Measurements from ENCODE around the gene ANKRD10.
"Not testable (repeated sequence)": the region's sequence is repeated elsewhere in the genome, so short reads cannot be mapped to it uniquely, and the experiment has no call there.

Gene ANKRD10
- total RNA-seq = 87.1 to 135 (median 122) reads per million in 3 experiments

- peak; percentile 89 for DNase-seq
These were observed at the start of gene ANKRD10 for GRCh38 chr13:110915057-110915873. TSS of gene ANKRD10 (minus strand) at chr13:110915069. CDS start at chr13:110914934, 135 bp downstream.

DNA sequence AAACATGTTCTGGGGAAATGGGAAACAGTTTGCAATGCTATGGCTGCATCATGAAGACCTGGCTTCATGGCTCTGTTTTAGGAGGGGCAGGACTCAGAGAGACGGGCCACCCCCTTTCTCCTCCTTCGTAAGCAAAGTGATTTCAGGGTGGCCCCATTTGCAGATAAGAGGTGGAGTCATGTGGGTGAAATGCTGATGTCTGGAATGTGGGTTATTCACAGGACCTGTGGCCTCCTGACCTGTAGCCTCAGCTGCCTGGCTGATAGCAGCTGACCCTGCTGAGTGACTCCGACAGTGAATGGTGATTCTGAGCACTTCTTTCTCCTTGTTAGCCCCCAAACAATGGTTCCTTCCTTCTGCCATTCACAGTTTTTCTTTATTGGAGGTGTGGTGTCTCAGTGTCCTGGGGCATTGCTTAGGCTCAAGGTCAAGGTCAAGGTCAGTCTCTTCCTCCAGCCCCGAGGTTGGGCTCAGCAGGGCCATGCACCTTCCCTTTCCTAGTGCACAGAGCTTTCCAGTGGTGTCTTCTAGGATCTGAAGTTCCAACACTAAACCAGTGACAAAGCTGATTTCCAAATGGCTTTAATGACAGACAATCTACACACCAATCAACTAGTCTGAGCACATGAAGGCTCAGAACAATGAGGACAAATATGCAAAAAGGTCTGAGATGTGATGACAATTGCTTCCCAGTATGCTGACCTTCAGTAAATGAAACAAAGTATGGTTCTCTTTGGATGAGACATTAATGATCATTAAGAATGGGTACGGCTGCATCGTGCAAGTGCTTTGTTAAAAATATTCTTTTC is 49.6 kb upstream of the ANKRD10 start:
- no peak for DNase-seq

GRCh38 chr13:110963554-110963970 is 48.7 kb upstream of the ANKRD10 start:
- DNase-seq = no peak

DNA sequence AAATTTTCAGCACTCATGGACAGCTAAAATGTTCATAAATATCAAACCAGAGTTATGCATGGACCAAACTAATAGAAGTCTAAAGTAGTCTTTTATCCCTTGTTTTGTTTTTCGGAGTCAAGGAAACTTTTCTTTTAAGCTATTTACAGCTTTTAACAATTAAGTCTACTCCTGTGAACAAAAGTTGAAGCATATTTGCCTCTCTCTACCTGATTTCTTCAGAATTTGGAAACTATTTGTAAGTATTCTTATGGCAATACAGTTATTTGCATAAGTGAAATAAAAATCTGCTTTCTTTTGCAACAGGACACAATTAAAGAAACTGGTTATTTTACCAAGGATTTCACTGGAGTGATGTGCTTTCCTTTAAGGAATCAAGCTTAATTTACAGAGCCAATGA is 47.1 kb upstream of the ANKRD10 start:
- no peak for DNase-seq

DNA sequence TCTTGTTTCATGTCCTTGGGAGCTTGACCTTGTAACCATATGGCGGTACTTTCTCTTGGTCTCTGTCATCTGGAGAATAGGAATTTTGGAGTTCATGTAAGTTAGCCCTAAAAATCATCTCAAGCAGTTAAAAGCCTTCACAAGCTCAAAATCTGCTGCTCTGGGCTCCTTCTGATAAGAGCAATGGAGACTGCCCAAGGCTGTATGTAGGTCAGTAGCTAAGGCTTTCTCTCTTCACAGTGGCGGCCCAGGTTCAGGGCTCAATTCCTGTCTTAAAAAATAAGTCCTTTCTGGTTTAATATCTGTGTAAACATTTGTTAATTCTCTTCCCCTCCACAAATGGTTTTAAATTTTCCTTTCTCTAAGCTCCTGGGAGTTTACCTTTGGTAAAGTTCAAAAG is 45.3 kb upstream of the ANKRD10 start:
- no peak for DNase-seq

DNA sequence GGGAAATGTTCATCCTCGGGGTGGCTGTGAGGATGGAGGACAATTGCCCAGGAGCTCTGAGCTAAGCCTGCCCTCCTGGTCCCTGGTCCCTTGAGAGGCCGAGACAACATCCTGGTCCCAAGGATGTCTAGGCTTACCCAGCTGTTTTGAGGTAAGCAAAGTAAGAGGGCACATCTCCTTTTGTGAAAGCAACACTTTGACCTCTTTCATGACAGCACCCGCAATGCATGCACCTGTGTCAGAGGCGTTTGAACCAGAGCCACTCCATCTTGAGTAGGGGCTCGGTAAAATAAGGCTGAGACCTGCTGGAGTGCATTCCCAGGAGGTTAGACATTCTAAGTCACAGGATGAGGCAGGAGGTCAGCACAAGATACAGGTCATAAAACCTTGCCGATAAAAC is 43.1 kb upstream of the ANKRD10 start:
- no peak for DNase-seq

GRCh38 chr13:110957181-110957884 is 42.5 kb upstream of the ANKRD10 start:
- no peak for DNase-seq

DNA sequence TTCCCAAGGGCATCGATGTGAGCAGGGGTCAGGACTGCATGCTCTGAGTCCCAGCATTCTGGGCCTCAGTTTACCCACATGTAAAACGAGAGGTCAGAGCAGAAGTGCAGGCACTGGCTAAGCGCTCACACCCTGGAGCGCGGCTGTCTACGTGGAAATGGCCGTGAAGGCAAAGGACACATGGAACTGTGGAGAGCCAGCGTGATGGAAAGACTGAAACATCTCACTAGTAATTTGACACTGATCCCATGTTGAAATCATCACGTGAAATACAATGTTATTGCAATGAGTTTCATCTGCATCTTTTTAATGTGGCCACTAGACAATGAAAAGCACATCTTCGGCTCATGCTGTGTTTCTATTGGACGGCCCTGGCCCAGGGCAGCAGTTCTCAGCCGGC is 41.3 kb upstream of the ANKRD10 start:
- not testable (repeated sequence) for DNase-seq

DNA sequence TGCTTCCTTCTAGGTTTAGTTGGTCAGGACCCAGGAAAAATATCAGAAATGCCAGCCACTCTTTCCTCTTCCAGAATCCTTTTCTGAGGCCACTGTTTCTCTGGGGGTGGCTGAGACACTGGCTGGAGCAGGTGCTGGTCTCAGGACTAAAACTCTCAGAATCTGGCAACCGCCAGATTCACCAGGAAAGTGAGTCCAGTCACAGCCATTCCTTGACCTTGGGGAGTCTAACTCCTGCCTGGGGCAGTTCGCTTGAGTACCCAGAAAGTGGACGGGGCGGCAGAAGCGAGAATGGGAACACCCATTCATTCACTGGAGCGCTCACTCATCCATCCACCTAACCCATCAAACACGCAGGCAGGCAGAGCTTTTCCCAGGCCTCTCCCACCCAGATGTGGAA is 40.7 kb upstream of the ANKRD10 start:
- not testable (repeated sequence) for DNase-seq

DNA sequence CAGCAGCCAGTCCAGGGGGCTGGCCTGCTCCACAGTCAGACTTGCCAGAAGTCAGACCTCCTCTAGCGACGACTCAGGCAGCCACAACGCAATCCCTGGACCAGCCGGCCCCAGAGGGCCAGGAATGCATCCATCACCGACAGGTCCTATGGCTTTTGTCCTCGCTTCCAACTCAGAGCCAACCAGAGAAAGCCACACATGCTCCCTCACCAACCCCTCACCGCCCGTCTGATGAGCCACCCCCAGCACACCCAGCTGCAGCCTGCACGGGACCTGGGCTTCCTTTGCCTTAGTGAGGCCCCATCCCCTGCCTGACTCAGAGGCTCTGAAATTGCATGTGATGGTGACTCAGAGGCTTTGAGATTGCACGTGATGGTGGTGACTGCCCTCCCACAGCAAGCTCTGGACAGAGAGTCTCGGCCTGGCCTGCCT is 40.2 kb upstream of the ANKRD10 start:
- not testable (repeated sequence) for DNase-seq

- DNase-seq = not testable (repeated sequence)
These were observed 39.7 kb upstream of the ANKRD10 start for GRCh38 chr13:110954533-110954920.

DNA sequence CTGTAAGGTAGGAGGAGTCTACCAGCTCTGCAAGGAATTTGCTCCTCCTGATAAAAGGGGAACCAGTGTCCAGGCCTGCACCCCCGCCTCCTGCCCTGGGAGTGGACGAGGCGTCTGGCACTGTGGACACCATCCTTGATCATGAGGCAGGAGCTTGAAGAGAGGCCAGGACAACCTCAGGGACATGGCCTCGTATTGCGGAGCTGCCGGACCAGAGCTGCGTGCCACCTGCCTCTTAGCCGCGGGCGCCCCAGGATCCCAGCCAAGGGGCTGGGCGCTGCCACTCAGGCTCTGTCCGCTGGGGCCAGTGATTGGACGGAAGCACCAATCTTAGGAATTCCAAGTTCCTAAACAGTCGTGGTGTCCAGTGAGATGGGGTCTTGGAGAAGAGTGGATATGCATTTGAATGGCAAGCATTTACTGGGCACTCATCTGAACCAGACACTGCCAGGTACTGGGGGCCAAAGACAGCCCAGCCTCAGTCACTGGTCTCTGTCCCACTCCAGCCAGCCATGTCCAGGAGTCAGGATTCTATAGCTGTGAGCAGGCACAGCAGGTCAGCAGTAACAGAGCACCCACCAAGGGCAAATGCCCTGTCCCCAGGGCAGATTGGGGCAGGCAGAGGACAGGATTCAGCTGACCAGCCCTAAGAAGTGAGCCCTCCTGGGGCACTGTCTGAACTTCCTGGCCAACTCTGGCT is 39.1 kb upstream of the ANKRD10 start:
- no peak for DNase-seq

DNA sequence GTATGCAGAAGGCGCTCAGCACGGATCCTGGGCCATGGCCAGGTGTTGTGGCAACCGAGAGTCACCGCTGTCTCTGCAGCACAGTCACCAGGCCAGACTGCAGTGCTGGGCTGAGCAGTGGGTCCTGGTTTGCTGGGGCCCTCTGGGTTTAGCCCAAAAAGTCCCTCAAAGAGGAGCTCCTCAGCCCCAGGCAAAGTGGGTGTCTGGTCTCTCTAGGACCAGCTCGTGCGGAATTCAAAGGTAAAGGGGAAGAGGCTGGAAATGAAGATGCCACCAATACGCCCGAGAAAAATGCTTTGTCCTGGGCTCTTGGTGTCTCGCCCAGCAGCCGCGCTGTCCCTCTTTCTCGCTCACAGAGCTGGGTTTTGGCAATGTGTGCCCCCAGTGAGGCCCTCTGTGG is 38.5 kb upstream of the ANKRD10 start:
- DNase-seq = no peak

- DNase-seq = not testable (repeated sequence)
These were observed 37.3 kb upstream of the ANKRD10 start for GRCh38 chr13:110952135-110952534.

DNA sequence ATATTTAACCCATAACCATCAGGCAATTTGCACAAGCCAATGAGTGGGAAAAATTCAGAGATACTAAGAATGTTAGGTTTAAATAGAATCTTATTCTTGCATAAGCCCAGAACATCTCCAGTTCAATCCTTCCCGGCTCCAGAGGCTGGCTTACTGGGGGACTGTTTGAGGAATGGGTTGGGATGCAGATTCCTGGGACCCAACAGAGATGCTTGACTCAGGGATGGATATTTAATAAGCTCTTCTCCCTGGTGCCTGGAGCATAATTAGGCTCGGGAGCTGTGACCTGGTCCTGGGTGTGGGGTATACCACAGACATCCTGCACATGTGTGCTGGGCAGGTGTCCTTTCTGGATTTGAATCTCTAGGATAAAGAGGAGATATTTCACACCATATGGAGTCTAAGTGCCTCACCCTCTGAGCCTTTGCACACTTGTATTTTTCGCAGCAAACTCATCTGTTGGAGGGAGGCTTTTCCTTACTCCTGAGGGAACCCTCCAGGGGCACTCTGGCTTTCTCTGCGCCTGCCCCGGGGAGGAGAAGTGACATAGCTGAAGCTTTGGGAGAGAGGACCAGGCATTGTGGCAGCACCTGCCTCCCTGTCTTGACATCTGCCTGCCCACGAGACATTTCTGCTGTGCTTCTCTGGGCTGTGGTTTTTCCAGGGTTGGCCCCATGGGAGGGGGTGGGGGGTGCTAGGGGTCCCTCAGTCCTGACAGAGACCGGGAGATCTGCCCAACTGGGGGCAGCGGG is 36.1 kb upstream of the ANKRD10 start:
- no peak for DNase-seq

- DNase-seq = no peak
These were observed 35.5 kb upstream of the ANKRD10 start for GRCh38 chr13:110950356-110950755.

DNA sequence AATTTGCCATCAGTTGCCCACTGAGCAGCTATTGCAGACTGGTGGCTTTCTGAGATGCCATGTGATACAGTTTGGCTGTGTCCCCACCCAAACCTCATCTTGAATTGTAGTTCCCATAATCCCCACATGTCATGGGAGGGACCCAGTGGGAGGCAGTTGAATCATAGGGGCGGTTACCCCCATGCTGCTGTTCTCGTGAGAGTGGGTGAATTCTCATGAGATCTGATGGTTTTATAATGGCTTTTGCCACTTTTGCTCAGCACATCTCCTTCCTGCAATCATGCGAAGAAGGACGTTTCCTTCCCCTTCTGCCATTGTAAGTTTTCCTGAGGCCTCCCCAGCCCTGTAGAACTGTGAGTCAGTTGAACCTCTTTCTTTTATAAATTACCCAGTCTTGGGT is 34.8 kb upstream of the ANKRD10 start:
- DNase-seq = no peak

DNA sequence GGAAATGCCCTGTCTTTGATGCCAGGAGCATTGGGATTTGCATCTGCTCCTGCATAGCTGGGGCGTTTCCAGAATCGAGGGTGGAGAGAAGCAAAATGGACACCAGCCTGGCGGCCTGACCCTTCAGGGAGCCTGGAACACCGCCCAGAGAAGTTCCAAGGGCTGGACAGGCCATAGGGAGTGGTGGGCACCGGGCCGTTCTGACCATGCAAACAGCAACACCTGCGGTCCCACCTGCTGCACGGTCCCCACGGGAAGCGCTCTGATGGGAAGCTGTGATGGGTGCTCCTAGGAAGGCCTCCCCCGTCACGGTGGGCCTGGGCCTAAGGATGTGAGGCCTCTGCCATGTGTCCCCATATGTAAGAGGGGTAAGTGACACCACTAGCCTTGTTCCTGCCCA is 34.2 kb upstream of the ANKRD10 start:
- no peak for DNase-seq

GRCh38 chr13:110947338-110947737 is 32.5 kb upstream of the ANKRD10 start:
- DNase-seq = not testable (repeated sequence)

DNA sequence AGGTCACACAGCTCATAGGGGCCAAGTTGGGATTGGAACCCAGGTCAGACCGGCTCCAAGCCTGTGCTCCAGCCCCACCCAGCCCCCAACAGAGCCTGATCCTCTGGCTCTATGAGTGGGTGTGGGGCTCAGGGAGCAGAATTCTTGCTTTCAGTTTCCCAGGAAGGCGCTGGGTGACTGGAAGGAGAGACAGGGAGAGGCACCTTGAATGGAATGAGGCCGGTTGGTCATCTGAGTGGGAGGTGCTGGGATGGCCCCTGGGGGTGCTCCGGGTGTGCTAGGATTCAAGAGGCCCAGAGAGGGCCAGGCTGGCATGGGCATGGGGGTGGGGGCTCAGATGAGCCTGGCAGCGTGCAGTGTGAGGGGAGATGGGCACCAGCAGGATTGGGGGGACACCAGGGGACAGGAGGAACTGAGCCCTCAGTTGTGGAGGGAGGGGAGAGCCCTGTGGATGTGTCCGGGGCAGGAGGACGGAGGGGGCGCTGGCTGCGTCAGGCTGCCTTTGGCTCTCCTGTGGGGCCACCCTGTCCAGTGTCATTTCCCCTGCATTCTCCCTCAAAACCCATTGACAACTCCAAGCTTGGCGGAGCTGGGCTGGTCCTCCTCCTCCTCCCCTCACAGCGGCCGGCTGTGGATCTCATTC is 31.2 kb upstream of the ANKRD10 start:
- DNase-seq = no peak

Measured in central memory CD4-positive, alpha-beta T cell (primary cell).